T-helper 1 cell treated with Interleukin-12 subunit alpha and Interleukin-12 subunit beta and Interleukin-4 antibody, amounts not matched to agents 30 ng/mL and 1 ng/mL, for 36 hours (primary cell): ENCODE measurements around the gene FTCD. TPM values are rescaled to one million over a fixed set of nuclear protein-coding genes. Genes with fewer than 3 reads are reported as not detected.

ENCODE experiments used
- intact Hi-C: fragments of 100-400 bp; cut with micrococcal nuclease; formaldehyde crosslinking; loops from one replicate; pipeline ENCODE4 v1.15.1; 2024
- total RNA-seq: library from RNA; stranded (reverse); gene quantifications from 2 replicates; pipeline ENCODE4 v1.2.3, GENCODE V29; 2022

Gene FTCD
- total RNA-seq, 1 donor from 2014 or later = not detected

DNA sequence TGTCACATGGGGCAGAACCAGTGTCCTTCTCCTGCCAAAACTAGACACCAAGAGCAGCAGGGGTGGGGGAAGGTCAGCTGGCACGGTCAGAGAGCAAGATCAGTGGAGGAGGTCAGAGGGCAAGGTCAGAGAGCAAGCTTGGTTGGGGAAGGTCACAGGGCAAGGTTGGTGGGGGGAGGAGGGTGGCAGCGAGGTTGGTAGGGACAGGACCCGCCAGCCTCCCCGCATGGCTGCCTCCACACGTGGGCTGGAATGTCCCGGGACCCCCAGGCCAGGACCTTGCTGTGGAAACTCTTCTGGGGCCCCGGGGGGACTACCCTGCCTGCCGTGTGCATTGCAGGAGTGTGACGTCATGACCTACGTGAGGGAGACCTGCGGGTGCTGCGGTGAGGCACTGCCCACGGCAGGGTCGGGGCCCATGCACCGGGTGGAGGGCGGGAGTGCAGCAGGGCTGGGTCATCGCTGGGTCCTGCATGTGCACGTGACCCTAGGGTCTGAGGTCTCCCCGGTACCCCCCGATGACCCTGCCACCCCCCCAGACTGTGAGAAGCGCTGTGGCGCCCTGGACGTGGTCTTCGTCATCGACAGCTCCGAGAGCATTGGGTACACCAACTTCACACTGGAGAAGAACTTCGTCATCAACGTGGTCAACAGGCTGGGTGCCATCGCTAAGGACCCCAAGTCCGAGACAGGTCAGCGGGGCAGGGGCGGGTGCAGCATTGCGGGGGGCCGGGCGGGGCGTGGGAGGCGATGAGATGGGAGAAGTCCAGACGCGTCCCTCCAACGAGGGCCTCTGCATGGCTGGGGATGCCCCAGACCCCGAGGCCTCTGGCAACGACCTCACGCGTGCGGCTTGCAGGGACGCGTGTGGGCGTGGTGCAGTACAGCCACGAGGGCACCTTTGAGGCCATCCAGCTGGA is 30.2 kb downstream of the FTCD start:
- intact Hi-C loops = no loop called here

DNA sequence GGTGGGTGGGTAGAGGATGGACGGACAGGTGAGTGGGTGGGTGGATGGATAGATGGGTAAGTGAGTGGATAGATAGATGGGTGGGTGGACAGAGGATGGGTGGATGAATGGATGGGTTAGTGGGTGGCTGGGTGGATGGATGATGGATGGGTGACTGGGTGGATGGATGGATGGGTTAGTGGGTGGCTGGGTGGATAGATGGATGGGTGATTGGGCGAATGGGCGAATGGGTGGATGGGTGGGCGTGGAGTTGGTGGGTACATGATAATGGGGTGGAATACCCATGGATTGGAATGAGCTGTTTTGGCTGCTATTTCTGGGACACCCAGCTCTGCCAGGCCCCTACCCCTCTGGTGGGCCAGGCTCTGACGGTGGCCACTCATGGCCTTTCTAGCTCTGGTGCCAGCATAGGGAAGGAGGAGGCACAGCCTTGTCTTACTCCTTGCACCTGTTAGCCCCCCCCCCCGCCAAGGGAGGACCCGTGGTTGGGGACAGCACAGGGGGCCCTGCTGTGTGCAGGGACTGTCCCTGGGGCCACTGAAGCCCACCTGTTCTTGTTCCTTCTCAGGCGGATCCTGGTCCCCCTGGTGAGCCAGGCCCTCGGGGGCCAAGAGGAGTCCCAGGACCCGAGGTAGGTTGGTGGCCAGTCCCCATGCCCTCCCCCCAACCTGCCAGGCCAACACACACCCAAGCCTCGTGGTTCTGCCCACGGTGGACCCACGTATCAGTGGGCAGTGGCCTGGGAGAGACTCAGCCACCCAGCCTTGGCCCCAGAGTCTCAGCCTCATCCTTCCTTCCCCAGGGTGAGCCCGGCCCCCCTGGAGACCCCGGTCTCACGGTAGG is 31.1 kb downstream of the FTCD start:
- intact Hi-C loops = no loop called here

DNA sequence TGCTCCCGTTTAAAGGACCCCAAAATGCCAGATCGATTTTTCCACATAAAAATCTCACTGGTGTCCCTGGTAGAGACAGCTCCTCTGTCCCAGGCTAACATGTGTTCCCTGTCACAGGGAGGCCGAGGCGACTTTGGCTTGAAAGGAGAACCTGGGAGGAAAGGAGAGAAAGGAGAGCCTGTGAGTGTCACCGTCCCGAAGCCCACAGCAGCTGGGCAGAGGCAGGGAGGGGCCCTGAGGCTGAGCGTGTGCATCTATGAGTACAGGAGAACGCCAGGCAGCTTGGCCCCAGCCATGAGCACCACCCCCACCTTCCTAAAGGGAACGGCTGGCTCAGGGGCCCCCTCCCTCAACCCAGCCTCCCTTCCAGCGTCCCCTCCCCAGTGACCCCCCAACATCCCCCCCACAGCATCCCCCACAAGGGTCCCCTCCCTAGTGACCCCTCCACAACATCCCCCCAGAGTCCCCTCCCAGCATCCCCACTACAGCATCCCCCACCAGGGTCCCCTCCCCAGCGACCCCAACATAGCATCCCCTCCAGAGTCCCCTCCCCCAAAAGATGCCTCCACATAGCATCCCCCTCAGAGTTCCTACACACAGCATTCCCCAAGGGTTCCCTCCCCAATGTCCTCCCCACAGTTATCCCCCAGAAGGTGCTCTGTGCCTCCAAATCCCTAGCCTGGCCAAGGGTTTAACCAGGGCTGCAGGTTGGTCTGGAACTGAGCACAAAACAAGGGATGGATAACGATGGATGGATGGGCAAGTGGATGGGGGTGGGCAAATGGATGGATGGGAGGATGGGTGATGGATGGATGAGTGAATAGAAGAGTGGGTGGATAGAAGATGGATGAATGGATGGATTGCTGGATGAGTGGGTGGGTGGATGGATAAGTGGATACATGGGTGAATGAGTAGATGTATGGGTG is 32.4 kb downstream of the FTCD start:
- intact Hi-C loops = no loop called here

DNA sequence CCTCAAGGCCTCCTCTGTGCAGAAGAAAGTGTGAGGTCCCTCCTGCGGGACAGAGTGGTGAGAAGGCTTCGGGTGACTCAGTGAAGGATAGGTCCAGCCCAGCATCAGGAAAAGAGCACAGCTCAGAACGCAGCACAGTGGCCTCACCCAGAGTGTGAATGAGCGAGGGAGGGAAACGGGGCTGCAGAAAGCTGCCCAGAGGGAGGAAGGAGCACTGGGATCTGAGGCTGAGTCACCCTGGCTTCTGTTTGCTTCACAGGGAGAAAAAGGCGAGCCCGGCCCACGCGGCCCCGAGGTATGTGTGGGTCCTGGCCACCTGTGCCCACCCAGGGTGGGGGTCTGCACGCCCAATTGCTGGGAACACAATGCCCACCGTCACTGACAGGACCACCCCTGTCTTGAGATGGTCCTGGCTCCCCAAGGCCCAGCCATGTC is 33.1 kb downstream of the FTCD start:
- intact Hi-C loops = no loop called here

DNA sequence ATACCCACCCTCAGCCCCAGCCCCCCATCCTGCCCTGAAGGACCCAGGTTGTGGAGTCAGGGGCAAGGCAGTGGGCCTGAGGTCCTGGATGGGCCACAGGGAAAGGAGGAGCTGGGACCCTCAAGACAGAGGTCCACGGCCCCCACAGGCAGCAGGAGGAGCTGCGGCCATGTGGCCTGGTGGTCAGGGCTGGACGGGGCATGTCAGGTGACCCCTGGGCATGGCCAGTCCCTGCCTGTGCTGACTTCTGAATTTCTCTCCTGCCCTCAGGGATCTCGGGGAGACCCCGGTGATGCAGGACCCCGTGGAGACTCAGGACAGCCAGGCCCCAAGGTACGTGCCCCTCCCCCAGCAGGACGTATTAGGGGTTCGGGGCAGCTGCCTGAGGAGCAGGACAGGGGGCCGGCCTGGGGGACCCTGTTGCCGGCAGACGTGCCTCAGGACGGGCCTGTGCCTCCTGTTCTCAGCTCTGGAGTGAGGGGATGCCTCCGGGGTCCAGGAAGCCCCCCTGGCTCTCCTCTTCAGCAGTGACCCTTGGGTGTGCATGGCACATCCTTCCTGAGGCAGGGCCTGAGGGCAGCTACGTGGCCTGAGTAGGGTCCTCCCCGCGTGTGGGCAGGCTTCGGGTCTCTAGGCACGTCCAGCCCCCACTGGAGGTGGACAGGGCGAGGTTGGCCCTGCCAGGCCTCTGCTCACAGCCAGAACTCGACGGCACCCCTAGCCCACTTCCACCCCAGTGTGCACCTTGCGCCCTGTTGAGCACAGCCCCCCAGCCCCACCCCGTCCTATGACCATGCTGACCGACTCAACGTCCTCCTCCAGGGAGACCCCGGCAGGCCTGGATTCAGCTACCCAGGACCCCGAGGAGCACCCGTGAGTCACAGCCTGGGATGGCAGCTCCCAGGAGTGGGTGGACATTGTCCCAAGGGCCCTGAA is 33.8 kb downstream of the FTCD start:
- intact Hi-C loops = no loop called here

DNA sequence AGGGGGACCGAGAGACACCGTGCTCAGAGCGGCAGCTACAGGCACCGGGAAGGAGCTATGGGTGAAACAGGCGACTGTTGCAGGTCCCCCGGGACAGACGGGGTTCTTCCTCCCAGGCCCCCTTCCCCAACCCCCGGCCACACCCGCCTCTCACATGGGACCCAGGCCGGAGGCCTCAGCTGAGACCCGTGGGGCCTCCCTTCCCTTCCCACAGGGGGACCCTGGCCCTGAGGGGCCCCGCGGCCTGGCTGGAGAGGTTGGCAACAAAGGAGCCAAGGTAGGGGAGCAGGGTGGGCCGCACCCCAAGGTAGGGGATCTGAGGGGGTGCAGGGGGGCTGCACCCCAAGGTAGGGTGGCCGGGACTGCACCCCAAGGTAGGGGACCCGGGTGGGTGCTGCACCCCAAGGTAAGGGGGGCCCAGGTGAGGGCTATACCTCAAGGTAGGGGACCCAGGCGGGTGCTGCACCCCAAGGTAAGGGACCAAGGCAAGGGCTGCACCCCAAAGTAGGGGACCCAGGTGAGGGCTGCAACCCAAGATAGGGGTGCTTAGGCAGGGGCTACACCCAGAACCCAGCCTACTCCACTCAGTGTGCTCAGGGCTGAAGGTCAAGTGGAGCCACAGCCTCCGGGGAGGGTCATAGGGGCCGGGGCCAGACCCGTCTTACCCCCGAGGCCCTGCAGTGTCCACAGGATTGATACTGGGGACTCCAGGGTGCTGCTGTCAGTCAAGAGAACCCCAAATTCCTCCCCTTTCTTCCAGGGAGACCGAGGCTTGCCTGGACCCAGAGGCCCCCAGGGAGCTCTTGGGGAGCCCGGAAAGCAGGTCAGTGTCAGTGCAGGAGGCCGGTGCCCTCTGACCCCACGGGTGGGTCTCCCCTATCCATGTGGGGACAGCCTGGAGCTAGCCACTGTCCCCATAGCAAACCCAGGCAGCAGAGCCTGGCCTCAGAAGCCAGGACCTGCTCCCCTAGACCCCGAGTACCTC is 34.8 kb downstream of the FTCD start:
- intact Hi-C loops = no loop called here

DNA sequence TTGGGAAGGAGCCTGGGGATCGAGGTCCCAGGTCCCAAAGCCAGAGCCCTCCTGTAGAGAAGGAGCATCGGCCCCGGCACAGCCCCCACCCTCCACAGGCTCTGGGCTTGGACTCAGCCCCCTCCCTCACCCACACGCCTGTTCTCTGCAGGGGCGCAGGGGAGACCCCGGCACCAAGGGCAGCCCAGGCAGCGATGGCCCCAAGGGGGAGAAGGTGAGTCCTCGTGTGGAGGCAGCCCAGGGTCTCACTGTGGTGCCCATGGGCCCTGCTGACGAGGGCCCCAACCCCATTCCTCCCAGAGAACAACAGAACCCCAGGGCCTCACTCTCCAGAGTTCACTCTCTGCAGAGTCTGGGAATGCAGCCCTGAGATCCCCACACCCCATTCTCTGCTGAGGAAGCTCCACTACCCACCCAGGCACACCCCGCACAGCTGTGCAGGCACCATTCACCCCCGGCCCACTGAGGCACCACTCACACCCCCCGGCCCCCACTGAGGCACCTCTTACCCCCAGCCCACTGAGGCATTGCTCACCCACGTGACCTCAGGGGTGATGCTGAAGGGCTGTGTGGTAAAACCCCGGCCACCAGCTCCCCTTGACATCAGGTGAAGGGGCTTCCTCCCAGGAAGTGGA is 35.6 kb downstream of the FTCD start:
- intact Hi-C loops = no loop called here

DNA sequence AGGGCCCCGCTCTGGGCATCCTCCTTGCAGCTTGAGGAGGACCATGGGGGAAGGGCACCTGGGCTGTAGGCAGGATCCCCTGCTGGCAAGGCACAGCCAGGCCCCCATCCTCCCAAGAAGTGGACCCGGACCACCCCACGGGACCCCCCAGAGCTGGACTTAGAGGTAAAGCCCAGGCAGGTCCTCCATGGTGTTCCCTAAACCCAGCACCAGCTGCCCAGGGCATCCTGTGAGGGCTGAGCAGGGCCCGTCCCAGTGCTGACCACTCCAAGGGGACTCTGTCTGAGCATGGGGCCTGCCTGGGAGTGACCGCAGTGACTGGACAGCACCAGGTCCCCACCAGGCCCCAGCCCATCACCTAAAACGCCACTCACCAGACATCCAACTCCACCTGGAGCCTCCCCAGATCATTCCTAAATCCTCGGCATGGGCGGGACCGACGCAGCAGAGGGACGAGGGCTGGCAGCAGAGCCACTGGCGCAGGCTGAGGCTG is 36.2 kb downstream of the FTCD start:
- intact Hi-C loops = no loop called here

DNA sequence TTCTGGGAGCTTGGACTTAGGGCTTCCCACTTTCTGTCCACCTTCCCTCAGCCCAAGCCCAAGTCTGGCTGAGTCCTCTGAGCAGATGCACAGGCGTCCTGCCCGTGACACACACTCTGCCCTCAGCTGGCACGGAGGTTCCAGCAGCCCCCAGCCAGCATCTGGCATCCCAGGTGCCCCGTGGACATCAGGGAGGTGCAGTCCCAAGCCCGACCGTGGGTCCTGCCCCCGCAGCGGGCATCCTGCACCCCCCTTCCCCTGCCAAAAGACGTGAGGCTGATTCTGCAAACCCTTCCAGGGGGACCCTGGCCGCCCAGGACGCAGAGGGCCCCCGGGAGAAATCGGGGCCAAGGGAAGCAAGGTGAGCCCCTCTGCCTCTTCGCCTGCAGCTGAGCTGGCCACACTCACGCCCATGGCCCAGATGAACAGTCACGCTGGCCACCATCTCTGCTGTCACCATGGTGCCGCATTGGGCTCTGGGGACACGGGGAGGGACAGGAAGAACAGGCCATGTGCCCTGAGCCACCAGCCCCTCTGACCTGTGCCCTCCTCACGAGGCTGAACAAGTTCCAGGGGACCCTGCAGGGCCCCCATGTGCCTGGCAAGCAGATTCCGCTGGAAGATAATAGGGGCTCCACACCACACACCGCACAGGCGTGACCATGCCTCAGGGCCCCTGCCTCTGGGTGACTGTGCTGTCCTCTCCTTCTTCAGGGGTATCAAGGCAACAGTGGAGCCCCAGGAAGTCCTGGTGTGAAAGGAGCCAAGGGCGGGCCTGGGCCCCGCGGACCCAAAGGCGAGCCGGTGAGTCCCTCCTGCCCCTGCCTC is 36.8 kb downstream of the FTCD start:
- intact Hi-C loops = no loop called here

DNA sequence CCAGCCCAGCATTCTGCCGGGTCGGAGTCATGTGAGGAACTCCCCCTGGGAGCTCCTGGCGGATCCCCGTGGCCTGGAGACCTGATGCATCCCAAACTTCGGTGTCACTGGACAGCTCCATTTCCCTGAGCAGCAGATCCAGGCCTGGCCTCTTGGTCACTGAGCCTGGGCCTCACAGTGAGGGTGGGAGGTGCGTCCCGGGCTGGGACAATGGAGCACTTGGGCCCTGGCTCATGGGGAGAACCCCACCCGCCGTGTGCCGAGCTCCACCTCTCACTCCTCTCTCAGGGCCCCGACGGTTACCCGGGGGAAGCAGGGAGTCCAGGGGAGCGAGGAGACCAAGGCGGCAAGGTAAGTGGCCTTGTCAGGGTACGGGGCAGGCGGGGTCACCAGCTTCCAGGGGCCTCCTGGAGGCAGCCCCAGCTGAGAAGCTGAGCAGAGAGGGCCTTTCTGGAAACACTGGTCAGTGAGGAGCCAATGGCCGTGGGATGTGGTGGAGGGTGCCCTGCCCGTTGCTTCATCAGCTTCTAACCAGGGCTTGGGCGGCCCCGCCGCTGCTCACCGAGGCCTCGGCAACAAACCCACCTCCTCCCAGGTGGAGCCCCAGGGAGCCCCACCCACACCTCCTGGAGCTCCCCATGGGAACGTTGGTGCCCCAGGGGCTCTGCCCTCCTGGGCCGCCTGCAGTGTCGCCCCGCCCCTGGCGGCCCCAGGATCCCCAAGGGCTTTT is 37.6 kb downstream of the FTCD start:
- intact Hi-C loops = no loop called here

DNA sequence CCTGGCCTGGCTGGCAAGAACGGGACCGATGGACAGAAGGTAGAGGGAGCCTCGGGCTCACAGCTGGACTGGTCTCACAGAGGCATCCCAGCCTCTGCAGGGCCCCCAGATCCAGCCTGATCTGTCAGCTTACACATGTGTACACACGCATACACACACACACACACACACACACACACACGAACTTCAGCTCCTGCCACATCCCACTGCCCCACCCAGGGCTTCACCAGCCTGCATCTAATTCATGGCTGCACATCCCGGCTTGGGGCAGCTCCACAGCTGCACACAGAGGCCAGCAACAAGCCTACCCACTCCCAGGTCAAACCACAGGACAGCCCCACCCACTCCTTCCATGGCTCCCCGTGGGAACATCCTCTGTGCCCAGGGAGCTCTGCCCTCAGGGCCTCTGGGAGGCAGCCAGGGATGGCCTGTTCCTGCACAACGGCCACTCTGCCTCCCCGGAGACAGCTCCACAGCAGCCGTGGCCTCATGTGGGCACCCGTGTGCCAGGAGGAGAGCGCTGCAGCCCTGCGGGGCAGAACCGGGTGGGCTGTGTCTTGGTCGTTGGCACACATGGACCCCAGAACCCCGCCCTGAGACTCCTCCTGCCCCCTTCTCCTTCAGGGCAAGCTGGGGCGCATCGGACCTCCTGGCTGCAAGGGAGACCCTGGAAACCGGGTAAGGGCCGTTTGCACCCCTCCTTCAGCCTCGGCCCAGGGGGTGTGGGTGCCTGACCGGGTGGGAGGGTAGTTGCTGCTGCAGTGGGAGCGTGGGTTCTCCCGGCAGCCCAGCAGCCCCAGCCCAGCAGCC is 38.4 kb downstream of the FTCD start:
- intact Hi-C loops = no loop called here

DNA sequence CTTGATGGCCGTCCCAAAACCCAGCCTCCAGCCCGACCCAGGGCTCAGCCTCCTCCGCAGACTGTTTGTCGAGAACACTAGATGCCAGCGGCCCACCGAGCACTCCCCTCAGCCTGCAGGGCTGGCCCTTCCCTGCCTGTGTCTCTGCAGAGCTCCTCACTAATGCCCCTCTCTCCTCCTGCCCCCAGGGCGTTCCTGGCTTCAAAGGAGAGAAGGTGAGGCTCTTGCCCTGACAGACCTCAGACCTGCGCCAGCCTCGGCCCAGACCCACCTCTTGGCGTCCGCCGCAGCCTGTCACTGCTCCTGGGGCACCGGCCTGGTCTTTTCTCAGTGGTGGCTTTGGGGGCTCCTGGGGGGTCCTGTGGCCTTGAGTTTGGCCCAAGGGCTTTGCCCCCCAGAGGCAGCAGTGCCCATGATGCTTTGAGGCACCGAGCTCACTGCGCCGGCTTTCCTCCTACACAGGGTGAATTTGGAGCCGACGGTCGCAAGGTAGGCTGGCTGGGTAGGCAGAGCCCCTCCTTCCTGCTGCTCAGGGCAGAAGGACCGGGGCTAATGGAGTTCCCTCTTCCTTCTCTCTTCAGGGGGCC is 39.1 kb downstream of the FTCD start:
- intact Hi-C loops = no loop called here

DNA sequence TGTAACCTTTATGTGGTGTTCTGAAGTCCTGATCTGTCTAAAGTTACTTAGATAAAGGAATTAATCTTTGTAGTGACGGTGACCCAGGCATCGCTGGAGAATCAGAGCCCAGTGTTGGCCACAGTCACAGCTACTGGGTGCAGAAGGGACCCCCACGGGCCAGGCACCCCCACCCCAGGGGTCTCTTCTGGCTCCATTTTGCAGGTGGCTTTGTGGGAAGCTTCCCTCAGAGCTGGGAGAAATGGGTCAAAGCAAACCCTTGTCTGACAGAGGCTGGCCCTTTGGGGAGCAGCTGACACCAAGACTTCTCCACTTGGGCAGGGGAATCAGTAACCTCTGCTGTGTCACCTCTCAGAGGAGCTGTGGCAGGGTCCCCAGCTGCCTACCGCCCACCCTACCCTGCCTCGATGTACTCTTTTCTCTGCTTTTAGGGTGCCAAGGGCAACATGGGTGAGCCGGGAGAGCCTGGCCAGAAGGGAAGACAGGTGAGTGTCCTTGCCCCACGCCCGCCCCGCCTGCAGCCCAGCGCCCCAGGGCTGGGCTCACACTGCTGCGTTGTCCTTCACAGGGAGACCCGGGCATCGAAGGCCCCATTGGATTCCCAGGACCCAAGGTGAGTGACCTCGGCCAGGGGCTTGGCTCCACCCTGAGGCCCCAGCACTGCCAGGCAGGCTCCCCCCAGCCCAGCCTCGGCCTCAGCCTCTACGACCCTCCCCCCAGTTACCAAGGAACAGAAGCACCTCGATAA is 39.8 kb downstream of the FTCD start:
- intact Hi-C loops = no loop called here

DNA sequence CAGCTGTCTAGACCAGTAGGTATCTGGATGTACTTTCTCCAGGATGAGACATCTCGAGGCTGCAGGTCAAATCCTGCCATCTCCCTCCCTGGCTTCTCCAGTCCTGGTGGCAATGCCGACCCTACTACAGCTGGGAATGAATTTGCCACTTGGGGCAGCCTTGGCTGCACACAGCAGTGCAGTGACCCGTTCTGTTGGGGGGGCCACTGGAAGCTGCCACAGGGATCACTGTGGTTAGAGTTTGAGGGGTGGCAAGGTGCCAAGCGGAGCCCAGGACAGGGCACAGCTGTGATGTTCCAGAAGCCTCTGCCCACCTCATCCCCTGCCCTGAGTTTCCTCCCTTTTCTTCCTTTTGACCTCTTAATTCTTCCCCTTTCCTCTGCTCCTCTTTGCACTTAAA is 40.4 kb downstream of the FTCD start:
- intact Hi-C loops = no loop called here
